ENCODE measurements around the gene SLC2A4. TPM values are rescaled to one million over a fixed set of nuclear protein-coding genes. Genes with fewer than 3 reads are reported as not detected.

Gene SLC2A4
- 0.23 and 0.36 TPM in 2 replicates for total RNA-seq

- no peak for DNase-seq (ENCODE audit: low read depth)
- H3K4me3 ChIP-seq (ENCODE audit: low read depth, low read length) = peak within 1 kb of the TSS; percentile 54
- TF ChIP-seq CTCF (conservative IDR thresholded peaks at IDR 0.05; ENCODE audit: low read depth, low read length) = no peak
Observed at GRCh38 chr17:7281074-7281952, at the start of gene SLC2A4. TSS of gene SLC2A4 (plus strand) at chr17:7281718. CDS start at chr17:7281935, 217 bp downstream.

- DNase-seq (ENCODE audit: low read depth) = no peak
- TF ChIP-seq CTCF (conservative IDR thresholded peaks at IDR 0.05; ENCODE audit: low read depth, low read length) = no peak
- H3K4me3 ChIP-seq (ENCODE audit: low read depth, low read length) = peak overlapping the region; percentile 72
Observed at GRCh38 chr17:7232114-7232513, 49.4 kb upstream of the SLC2A4 start.

- DNase-seq (ENCODE audit: low read depth) = no peak
- TF ChIP-seq CTCF (conservative IDR thresholded peaks at IDR 0.05; ENCODE audit: low read depth, low read length) = no peak
Observed at GRCh38 chr17:7233701-7234082, 47.8 kb upstream of the SLC2A4 start.

GRCh38 chr17:7234083-7234951 lies 47.2 kb upstream of the SLC2A4 start, which contains the start of gene DVL2:
TSS of gene DVL2 (minus strand) at chr17:7234517. CDS start at chr17:7234262, 255 bp downstream.
- no peak for DNase-seq (ENCODE audit: low read depth)

More at GRCh38 chr17:7233701-7234082, 47.8 kb upstream of the SLC2A4 start:
- peak overlapping the region; percentile 72 for H3K4me3 ChIP-seq (ENCODE audit: low read depth, low read length)

GRCh38 chr17:7235693-7236665 lies 45.5 kb upstream of the SLC2A4 start:
- peak overlapping the region; percentile 72 for H3K4me3 ChIP-seq (ENCODE audit: low read depth, low read length)
- no peak for DNase-seq (ENCODE audit: low read depth)
- TF ChIP-seq CTCF (conservative IDR thresholded peaks at IDR 0.05; ENCODE audit: low read depth, low read length) = no peak

More at GRCh38 chr17:7234083-7234951, 47.2 kb upstream of the SLC2A4 start, which contains the start of gene DVL2:
- peak within 1 kb of the TSS; percentile 72 for H3K4me3 ChIP-seq (ENCODE audit: low read depth, low read length)
- TF ChIP-seq CTCF (conservative IDR thresholded peaks at IDR 0.05; ENCODE audit: low read depth, low read length) = no peak

- TF ChIP-seq CTCF (conservative IDR thresholded peaks at IDR 0.05; ENCODE audit: low read depth, low read length) = no peak
- no peak for DNase-seq (ENCODE audit: low read depth)
- peak overlapping the region; percentile 90 for H3K4me3 ChIP-seq (ENCODE audit: low read depth, low read length)
Observed at GRCh38 chr17:7236808-7237207, 44.7 kb upstream of the SLC2A4 start.
